ENCODE data around the gene SRGAP2C.
"Not testable (repeated sequence)": the region's sequence is repeated elsewhere in the genome, so short reads cannot be mapped to it uniquely, and the experiment has no call there.

The SRGAP2C gene

GRCh38 chr1:121161199-121161901 is 23.4 kb upstream of the SRGAP2C start:
- not testable (repeated sequence) for H3K9ac ChIP-seq (ENCODE audit: low read depth in 1 of 2, low read length in 2 of 2); H3K9me3 ChIP-seq (ENCODE audit: control insufficient read depth in 1 of 2, low read length in 2 of 2); H3K27me3 ChIP-seq (ENCODE audit: control insufficient read depth in 1 of 2, insufficient read depth in 2 of 2, low read length in 2 of 2); H3K4me1 ChIP-seq (ENCODE audit: control insufficient read depth in 1 of 2, insufficient read depth in 2 of 2, low read length in 2 of 2); H3K36me3 ChIP-seq (ENCODE audit: control insufficient read depth in 1 of 2, insufficient read depth in 2 of 2, low read length in 2 of 2); H3K4me3 ChIP-seq (ENCODE audit: low read depth in 1 of 2, low read length in 2 of 2); H3K27ac ChIP-seq (ENCODE audit: low read depth, low read length)

GRCh38 chr1:121163850-121164757 is 20.7 kb upstream of the SRGAP2C start:
- not testable (repeated sequence) for H3K4me1 ChIP-seq (ENCODE audit: control insufficient read depth in 1 of 2, insufficient read depth in 2 of 2, low read length in 2 of 2); H3K9me3 ChIP-seq (ENCODE audit: control insufficient read depth in 1 of 2, low read length in 2 of 2); H3K27ac ChIP-seq (ENCODE audit: low read depth, low read length); H3K36me3 ChIP-seq (ENCODE audit: control insufficient read depth in 1 of 2, insufficient read depth in 2 of 2, low read length in 2 of 2); H3K9ac ChIP-seq (ENCODE audit: low read depth in 1 of 2, low read length in 2 of 2); H3K4me3 ChIP-seq (ENCODE audit: low read depth in 1 of 2, low read length in 2 of 2); H3K27me3 ChIP-seq (ENCODE audit: control insufficient read depth in 1 of 2, insufficient read depth in 2 of 2, low read length in 2 of 2)

- H3K9ac ChIP-seq (ENCODE audit: low read depth in 1 of 2, low read length in 2 of 2); H3K27me3 ChIP-seq (ENCODE audit: control insufficient read depth in 1 of 2, insufficient read depth in 2 of 2, low read length in 2 of 2); H3K36me3 ChIP-seq (ENCODE audit: control insufficient read depth in 1 of 2, insufficient read depth in 2 of 2, low read length in 2 of 2); H3K4me1 ChIP-seq (ENCODE audit: control insufficient read depth in 1 of 2, insufficient read depth in 2 of 2, low read length in 2 of 2); H3K4me3 ChIP-seq (ENCODE audit: low read depth in 1 of 2, low read length in 2 of 2); H3K9me3 ChIP-seq (ENCODE audit: control insufficient read depth in 1 of 2, low read length in 2 of 2); H3K27ac ChIP-seq (ENCODE audit: low read depth, low read length): not testable (repeated sequence)
Measured at GRCh38 chr1:121165296-121165695, 19.5 kb upstream of the SRGAP2C start.

GRCh38 chr1:121167225-121167738 is 17.5 kb upstream of the SRGAP2C start:
- not testable (repeated sequence) for H3K36me3 ChIP-seq (ENCODE audit: control insufficient read depth in 1 of 2, insufficient read depth in 2 of 2, low read length in 2 of 2); H3K9ac ChIP-seq (ENCODE audit: low read depth in 1 of 2, low read length in 2 of 2); H3K27ac ChIP-seq (ENCODE audit: low read depth, low read length); H3K27me3 ChIP-seq (ENCODE audit: control insufficient read depth in 1 of 2, insufficient read depth in 2 of 2, low read length in 2 of 2); H3K4me3 ChIP-seq (ENCODE audit: low read depth in 1 of 2, low read length in 2 of 2); H3K9me3 ChIP-seq (ENCODE audit: control insufficient read depth in 1 of 2, low read length in 2 of 2); H3K4me1 ChIP-seq (ENCODE audit: control insufficient read depth in 1 of 2, insufficient read depth in 2 of 2, low read length in 2 of 2)

GRCh38 chr1:121168152-121168668 is 16.6 kb upstream of the SRGAP2C start:
- not testable (repeated sequence) for H3K27me3 ChIP-seq (ENCODE audit: control insufficient read depth in 1 of 2, insufficient read depth in 2 of 2, low read length in 2 of 2); H3K4me3 ChIP-seq (ENCODE audit: low read depth in 1 of 2, low read length in 2 of 2); H3K9ac ChIP-seq (ENCODE audit: low read depth in 1 of 2, low read length in 2 of 2); H3K27ac ChIP-seq (ENCODE audit: low read depth, low read length); H3K36me3 ChIP-seq (ENCODE audit: control insufficient read depth in 1 of 2, insufficient read depth in 2 of 2, low read length in 2 of 2); H3K9me3 ChIP-seq (ENCODE audit: control insufficient read depth in 1 of 2, low read length in 2 of 2); H3K4me1 ChIP-seq (ENCODE audit: control insufficient read depth in 1 of 2, insufficient read depth in 2 of 2, low read length in 2 of 2)

GRCh38 chr1:121176649-121177048 is 8.1 kb upstream of the SRGAP2C start:
- not testable (repeated sequence) for H3K27ac ChIP-seq (ENCODE audit: low read depth, low read length); H3K9me3 ChIP-seq (ENCODE audit: control insufficient read depth in 1 of 2, low read length in 2 of 2); H3K27me3 ChIP-seq (ENCODE audit: control insufficient read depth in 1 of 2, insufficient read depth in 2 of 2, low read length in 2 of 2); H3K36me3 ChIP-seq (ENCODE audit: control insufficient read depth in 1 of 2, insufficient read depth in 2 of 2, low read length in 2 of 2); H3K9ac ChIP-seq (ENCODE audit: low read depth in 1 of 2, low read length in 2 of 2); H3K4me1 ChIP-seq (ENCODE audit: control insufficient read depth in 1 of 2, insufficient read depth in 2 of 2, low read length in 2 of 2); H3K4me3 ChIP-seq (ENCODE audit: low read depth in 1 of 2, low read length in 2 of 2)

- not testable (repeated sequence) for H3K4me3 ChIP-seq (ENCODE audit: low read depth in 1 of 2, low read length in 2 of 2); H3K4me1 ChIP-seq (ENCODE audit: control insufficient read depth in 1 of 2, insufficient read depth in 2 of 2, low read length in 2 of 2); H3K27me3 ChIP-seq (ENCODE audit: control insufficient read depth in 1 of 2, insufficient read depth in 2 of 2, low read length in 2 of 2); H3K9ac ChIP-seq (ENCODE audit: low read depth in 1 of 2, low read length in 2 of 2); H3K27ac ChIP-seq (ENCODE audit: low read depth, low read length); H3K36me3 ChIP-seq (ENCODE audit: control insufficient read depth in 1 of 2, insufficient read depth in 2 of 2, low read length in 2 of 2); H3K9me3 ChIP-seq (ENCODE audit: control insufficient read depth in 1 of 2, low read length in 2 of 2)
Measured at GRCh38 chr1:121178197-121178596, 6.6 kb upstream of the SRGAP2C start.

- not testable (repeated sequence) for H3K27me3 ChIP-seq (ENCODE audit: control insufficient read depth in 1 of 2, insufficient read depth in 2 of 2, low read length in 2 of 2); H3K27ac ChIP-seq (ENCODE audit: low read depth, low read length); H3K36me3 ChIP-seq (ENCODE audit: control insufficient read depth in 1 of 2, insufficient read depth in 2 of 2, low read length in 2 of 2); H3K4me1 ChIP-seq (ENCODE audit: control insufficient read depth in 1 of 2, insufficient read depth in 2 of 2, low read length in 2 of 2); H3K9ac ChIP-seq (ENCODE audit: low read depth in 1 of 2, low read length in 2 of 2); H3K9me3 ChIP-seq (ENCODE audit: control insufficient read depth in 1 of 2, low read length in 2 of 2)
- H3K4me3 ChIP-seq (ENCODE audit: low read depth in 1 of 2, low read length in 2 of 2), result peak overlapping the region in 1 of 2 donors; percentile 51
Measured at GRCh38 chr1:121183867-121184266, 908 bp upstream of the SRGAP2C start.

GRCh38 chr1:121185140-121185708 is 449 bp downstream of the SRGAP2C start:
- H3K27me3 ChIP-seq (ENCODE audit: control insufficient read depth in 1 of 2, insufficient read depth in 2 of 2, low read length in 2 of 2); H3K36me3 ChIP-seq (ENCODE audit: control insufficient read depth in 1 of 2, insufficient read depth in 2 of 2, low read length in 2 of 2); H3K4me3 ChIP-seq (ENCODE audit: low read depth in 1 of 2, low read length in 2 of 2); H3K9me3 ChIP-seq (ENCODE audit: control insufficient read depth in 1 of 2, low read length in 2 of 2); H3K9ac ChIP-seq (ENCODE audit: low read depth in 1 of 2, low read length in 2 of 2); H3K27ac ChIP-seq (ENCODE audit: low read depth, low read length); H3K4me1 ChIP-seq (ENCODE audit: control insufficient read depth in 1 of 2, insufficient read depth in 2 of 2, low read length in 2 of 2): not testable (repeated sequence)

GRCh38 chr1:121186191-121186590 is 1.4 kb downstream of the SRGAP2C start:
- H3K36me3 ChIP-seq (ENCODE audit: control insufficient read depth in 1 of 2, insufficient read depth in 2 of 2, low read length in 2 of 2); H3K4me1 ChIP-seq (ENCODE audit: control insufficient read depth in 1 of 2, insufficient read depth in 2 of 2, low read length in 2 of 2); H3K9me3 ChIP-seq (ENCODE audit: control insufficient read depth in 1 of 2, low read length in 2 of 2); H3K27me3 ChIP-seq (ENCODE audit: control insufficient read depth in 1 of 2, insufficient read depth in 2 of 2, low read length in 2 of 2); H3K9ac ChIP-seq (ENCODE audit: low read depth in 1 of 2, low read length in 2 of 2); H3K4me3 ChIP-seq (ENCODE audit: low read depth in 1 of 2, low read length in 2 of 2); H3K27ac ChIP-seq (ENCODE audit: low read depth, low read length): not testable (repeated sequence)

Data from duodenal mucosa (tissue), 2 donors.